ENCODE results near the gene VMAC.

Gene VMAC

GRCh38 chr19:5931251-5931650, 26.6 kb downstream of the VMAC start:
- DNase-seq (ENCODE audit: low spot score) = no peak

GRCh38 chr19:5932146-5932545, 27.5 kb downstream of the VMAC start:
- no peak for DNase-seq (ENCODE audit: low spot score)

GRCh38 chr19:5932609-5933262, 28.1 kb downstream of the VMAC start:
- DNase-seq (ENCODE audit: low spot score) = no peak

DNA sequence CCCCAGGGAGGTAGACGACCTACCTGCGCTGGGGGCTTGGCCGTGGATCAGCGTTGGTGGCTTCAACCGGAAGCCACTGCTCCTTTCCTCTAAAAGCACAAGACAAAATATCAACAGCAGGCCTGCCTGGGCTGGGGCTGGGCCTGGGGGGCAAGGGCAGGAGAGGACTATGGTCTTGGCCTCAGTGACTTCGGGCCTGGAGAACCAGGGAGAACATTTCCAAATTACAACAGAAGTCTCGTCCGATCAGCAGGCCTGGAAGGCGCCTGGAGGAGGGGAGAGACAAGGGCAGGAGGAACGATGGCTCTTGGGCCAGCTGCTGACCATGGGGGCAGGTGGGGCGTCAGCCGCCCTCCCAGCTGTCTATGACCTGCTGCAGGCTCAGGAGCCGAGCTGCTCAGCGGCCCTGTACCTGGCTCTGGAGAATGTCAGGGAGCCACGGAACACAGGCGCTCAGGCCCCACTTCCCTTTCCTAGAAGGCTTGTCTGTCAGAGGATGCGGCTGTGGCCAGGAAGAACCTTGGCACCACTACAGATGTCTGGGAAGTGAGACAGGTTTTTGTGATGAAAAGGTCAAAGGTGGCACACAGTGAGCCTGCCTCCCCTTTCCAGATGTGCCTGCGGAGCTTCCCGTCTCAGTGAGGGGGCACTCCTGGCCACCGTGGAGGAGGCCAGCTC, 28.9 kb downstream of the VMAC start:
- no peak for DNase-seq (ENCODE audit: low spot score)

DNA sequence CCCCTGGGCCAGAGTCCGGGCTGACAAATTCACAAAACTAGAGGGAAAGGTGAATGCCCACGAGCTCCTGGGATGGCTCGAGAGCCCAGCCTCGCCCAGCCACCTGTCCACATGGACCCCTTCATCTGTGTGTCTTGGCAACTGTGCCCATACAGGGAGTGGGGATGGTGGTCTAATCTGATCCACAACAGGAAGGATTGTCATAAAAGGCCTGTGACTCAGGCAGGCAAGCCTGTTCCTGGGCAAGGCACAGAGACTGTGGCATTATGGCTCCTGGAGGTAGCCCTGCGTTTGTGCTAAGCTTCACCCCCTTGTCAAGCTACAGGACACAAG, 29.4 kb downstream of the VMAC start:
- no peak for DNase-seq (ENCODE audit: low spot score)

- no peak for DNase-seq (ENCODE audit: low spot score)
Observed at GRCh38 chr19:5934774-5935472, 30.3 kb downstream of the VMAC start.

DNA sequence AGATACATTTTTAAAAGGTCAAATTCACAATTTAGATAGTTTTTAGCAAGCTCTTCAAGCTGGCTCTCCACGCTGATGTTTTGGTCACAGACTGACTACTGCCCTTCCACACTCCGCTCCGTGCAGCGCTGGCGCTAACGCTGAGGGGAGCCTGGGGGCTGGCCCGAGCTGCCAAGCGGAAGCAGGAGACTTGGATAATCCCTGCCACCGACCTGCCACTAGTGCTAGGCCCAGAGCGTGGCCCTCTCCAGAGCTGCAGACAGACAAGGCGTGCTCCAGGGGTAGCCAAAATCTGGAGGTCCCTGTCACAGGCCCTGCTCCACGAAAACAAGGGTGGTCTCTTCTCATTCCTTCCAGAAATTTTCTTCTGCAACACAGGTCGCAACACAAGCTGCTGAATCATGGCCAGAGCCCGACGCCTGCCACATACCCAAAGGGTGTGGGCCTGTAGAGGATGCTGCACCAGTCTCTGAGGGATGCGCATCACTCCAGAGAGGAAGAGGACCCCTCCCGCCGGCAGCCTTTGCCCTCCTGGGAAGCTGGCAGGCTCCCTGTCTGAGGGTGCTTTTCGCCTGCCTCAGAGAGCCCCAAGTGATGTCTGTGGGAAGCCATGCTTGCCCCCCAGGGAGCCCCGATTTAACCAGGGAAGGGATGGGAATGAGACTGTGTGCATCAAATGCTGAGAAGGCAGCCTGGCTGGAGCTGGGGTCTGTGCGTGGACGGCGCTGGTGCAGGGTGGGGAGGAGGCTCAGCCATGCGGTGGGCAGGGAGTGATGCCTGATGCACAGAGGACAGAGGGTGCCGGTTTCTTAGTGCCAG, 31.0 kb downstream of the VMAC start:
- DNase-seq (ENCODE audit: low spot score) = no peak

DNA sequence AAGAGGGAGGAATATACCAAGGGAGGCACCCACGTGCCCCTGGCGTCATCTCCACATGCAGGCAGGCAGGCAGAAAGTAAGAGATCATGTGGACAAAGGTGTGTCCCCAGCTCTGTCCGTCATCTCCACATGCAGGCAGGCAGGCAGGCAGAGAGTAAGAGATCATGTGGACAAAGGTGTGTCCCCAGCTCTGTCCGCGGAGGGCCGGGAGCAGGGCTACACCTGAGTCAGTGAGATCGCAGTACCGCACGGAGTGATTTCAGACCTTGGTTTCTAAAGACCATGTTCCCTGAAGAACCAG, 31.6 kb downstream of the VMAC start:
- no peak for DNase-seq (ENCODE audit: low spot score)

GRCh38 chr19:5937550-5937949, 32.9 kb downstream of the VMAC start:
- no peak for DNase-seq (ENCODE audit: low spot score)

DNA sequence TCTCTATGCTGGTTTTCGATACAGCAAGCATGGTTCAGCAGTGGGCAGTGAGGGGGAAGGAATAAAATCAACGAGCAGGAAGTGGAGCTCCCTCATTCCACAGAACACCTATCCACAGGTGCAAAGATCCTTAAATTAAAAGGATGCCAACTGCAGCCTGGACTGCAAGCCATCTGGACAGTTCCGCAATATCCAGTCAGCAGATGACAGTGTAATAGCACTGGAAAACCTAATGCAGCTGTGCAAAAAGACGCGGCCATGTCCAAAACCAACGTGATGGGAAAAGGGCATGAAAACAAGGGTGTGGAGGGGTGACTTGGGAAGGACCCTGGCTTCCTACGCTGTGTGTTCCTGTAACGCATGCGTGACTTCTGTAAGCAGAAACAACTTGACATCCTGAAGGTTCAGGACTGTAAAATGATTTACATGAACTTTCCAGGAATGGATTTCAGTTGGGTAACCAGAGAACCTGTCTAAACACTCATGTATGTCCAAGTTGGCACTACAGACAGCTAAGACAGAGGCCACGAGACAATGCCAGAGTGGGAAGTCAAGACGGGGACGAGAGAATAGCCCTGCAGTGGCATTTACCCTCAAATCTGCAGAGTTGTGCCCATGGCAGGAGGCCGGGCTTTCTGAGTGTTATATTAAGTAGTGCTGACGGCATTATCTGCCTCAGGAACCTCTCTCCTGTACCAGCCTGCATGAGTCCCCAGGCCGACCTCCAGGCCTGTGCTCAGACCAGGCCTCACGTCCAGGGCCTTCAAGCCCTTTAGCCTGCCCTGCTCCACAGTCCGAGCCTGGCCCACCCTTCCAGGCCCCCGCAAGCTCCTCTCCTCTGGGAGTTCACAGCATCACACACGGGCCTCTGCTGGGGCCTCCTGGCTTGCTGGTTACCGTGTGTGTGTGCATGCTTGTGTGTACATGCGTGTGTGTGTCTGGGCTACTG, 35.9 kb downstream of the VMAC start:
- DNase-seq (ENCODE audit: low spot score) = no peak

- no peak for DNase-seq (ENCODE audit: low spot score)
Observed at GRCh38 chr19:5941673-5942072, 37.0 kb downstream of the VMAC start.

- DNase-seq (ENCODE audit: low spot score) = no peak
Observed at GRCh38 chr19:5943045-5943444, 38.4 kb downstream of the VMAC start.

- no peak for DNase-seq (ENCODE audit: low spot score)
Observed at GRCh38 chr19:5943623-5944022, 39.0 kb downstream of the VMAC start.

DNA sequence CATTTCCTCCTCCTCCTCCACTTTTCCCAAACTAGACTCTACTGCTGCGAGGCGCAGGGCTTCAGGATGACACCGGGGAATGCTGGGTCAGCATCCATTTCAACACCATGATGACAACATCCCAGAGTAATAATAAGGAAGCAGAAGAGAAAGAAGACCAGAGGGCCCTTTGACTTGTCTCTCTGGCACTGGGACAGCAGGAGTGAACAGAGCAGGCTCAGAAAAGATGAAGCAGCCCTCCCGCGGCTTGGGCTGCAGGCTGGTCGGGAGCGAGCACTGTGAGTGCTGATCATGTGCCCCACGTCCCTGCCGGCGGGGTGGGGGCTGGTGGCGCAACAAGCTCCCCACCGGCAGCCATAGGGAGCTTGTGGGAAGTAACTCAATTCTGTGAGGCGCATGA, 42.8 kb downstream of the VMAC start:
- no peak for DNase-seq (ENCODE audit: low spot score)

DNA sequence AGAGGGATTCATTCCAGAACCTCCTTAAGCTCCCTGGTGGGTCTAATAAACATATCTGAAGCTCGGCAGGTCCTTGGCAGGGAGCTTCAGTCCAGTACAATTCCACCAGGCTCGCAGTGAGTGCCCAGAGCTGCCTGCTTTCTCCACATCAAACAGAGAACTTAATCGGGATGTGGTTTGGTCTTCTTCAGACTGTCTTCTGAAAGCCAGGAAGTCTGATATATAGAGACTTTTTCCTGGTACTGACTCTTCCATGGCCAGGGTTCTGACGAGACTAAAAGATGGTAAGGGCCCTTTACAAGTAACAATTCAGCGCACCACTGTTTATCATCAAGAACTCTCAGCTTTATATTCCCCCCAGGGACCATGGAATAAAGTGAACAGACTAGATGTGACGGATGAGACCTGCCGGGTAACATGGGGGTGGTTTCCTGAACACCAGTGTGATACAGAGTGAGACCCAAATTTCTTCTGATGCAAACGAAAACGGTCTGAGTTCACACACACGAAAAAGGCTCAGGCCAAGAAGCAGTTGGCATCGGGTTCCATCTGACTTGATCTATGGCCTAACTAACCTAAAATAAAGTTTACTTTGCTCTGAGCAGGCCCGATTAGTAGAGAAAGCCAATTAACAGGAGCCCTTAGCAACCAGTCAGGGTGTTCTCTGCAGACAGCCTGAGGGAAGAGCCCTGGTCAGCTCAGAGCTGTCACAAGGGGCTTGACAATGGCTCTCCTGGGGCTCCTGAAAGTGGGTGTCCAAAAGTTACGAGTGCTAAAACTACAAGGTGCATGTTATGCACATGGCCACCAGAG, 44.3 kb downstream of the VMAC start:
- no peak for DNase-seq (ENCODE audit: low spot score)

DNA sequence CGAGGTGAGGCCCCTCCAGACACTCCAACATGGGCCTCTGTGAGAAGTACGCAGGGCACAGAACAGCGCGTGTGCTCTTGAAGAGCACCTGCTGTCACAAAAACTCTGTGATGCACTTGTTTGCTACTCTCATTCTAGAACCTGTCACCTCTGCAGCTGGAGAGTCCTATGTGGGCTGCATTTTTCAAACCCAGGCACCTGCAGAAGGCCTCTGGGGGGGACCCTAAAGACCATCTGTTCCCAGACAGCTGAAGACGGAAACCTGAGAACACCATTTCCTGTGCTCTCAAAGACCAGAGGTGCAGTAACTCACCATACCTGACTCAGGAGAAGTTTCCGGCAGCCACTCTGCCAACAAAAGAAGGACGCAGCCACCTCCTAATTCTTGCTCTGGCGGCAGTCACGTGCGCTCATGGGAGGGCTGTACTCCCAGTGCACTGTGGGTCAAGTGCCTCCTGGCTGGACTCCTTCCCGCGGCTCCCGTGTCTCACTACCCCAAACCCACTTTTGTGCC, 45.2 kb downstream of the VMAC start:
- no peak for DNase-seq (ENCODE audit: low spot score)

DNA sequence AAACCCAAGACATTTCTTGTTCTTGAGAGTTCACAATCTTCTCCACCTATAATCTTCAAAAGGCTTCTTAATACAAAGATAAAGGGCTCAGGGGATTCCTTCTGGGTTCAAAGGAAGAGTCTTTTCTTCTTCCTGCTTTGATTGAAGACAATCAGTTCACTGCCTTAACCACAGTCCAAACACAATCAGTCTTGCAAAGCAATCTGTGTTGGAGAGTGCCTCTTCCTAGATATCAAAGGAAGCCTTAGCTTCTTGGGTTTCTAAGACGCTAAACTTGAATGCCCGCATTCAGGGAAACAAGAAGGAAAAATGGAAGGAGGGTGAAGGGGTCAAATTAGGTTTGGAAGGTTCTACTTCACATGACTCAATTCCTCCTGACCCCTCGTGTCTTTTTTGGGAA, 46.1 kb downstream of the VMAC start:
- DNase-seq (ENCODE audit: low spot score) = peak; percentile 82

DNA sequence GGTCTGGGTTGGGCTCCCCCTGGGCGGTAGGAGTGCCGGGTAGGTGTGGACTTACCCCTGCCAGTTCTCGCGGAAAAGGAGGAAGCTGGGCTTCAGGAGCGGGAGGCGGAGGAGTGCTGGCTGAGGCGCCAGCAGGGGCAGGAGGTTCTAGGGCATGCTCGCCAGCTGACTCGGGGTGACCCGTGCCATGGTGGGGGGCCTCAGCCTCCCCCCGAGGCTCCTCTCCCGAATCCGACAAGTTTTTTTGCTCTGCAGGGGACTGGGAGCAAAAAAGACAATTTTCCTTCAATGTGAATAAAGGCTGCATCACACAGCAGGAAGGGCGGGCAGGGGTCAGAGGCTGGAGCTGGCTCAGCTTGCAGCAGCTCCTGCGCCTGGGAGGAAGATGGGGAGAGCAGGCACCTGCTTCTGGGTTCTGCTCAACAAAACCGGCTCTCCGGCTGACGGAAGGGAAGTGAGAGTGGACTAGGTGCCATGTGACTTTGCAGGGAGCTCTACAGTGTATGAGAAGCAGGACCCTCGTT, 46.7 kb downstream of the VMAC start:
- DNase-seq (ENCODE audit: low spot score) = peak; percentile 46

DNA sequence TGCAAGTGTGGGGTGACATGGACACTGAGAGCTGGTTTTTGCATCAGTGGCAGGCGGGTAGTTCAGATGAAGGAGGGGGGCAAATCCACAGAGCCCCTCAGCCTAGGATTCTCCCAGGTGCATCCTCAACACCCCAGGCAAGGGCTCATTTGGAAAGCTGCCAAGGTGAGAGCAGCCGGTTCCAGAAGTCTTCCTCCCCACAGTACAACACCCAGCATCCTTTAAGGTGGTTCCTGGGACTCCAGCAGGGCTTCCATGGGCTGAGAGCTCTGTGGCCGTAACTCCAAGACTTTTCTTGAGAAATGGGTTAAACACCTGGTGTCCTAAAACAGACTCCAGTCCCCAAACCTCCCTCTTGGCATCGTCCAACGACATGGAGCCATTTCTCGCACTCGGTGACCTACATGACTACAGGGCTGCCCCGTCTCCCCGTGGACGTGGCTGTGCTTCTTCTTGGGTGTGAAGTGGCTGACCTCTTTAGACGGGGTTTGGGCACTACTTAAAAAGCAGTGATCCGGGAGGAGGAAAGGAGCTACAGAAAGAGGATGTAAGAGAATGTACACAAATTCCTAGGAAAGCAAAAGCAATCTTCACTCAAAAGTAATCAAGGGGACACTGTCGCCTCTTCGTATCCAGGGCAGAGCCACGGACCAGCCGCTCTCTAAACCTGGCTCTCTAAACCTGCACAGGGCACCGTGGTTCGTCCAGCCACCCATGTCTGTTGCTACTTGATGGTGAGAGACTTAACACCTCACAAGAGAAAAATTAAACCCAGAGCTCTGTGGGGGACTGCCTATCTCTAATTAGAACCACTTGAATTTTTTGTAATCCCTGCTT, 47.7 kb downstream of the VMAC start:
- DNase-seq (ENCODE audit: low spot score) = no peak

Data from COLO829 (cell line).